ENCODE data around the gene NARF. TPM values are rescaled to one million over a fixed set of nuclear protein-coding genes. Genes with fewer than 3 reads are reported as not detected.

The NARF gene
- total RNA-seq, 2 donors from 2014 or later = 64.0 to 70.8 TPM

- Mint-ChIP-seq H3K27me3 (ENCODE audit: insufficient read depth) (no peaks in the 10 kb centered on the region), H3K9me3 (no peaks in the 10 kb centered on the region), H3K4me1 (no peaks in the 10 kb centered on the region), H3K27ac (no peak overlapping the region), H3K36me3 (ENCODE audit: low read depth) (peaks cover 67% of the 10 kb centered on the region), H3K4me3 (no peak overlapping the region)
- peaks cover 53% of the 10 kb centered on the region for H3K36me3 ChIP-seq (ENCODE audit: control insufficient read depth, insufficient read depth, low read length)
- no peak overlapping the region for H3K9ac ChIP-seq (ENCODE audit: extremely low read depth, low read length, poor library complexity, severe bottlenecking)
- no peaks in the 10 kb centered on the region for H3K9me3 ChIP-seq (ENCODE audit: control insufficient read depth, low read length)
- H3K27ac ChIP-seq (ENCODE audit: low read depth, low read length) = no peak overlapping the region
- no peaks in the 10 kb centered on the region for H3K27me3 ChIP-seq (ENCODE audit: control insufficient read depth, insufficient read depth, low read length, poor library complexity, severe bottlenecking)
- H3K4me3 ChIP-seq (ENCODE audit: low read length) = no peak overlapping the region
- DNase-seq = no peak
- peaks cover 4% of the 10 kb centered on the region for H3K4me1 ChIP-seq (ENCODE audit: control insufficient read depth, insufficient read depth, low read length)
- WGBS, 2 experiments (ENCODE audit: insufficient coverage in 1 of 2, insufficient read length in 1 of 2) = 94 to 97% methylated on average over 11 of the region's 11 CpGs
- TF ChIP-seq, protein P1, sequence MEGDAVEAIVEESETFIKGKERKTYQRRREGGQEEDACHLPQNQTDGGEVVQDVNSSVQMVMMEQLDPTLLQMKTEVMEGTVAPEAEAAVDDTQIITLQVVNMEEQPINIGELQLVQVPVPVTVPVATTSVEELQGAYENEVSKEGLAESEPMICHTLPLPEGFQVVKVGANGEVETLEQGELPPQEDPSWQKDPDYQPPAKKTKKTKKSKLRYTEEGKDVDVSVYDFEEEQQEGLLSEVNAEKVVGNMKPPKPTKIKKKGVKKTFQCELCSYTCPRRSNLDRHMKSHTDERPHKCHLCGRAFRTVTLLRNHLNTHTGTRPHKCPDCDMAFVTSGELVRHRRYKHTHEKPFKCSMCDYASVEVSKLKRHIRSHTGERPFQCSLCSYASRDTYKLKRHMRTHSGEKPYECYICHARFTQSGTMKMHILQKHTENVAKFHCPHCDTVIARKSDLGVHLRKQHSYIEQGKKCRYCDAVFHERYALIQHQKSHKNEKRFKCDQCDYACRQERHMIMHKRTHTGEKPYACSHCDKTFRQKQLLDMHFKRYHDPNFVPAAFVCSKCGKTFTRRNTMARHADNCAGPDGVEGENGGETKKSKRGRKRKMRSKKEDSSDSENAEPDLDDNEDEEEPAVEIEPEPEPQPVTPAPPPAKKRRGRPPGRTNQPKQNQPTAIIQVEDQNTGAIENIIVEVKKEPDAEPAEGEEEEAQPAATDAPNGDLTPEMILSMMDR (conservative IDR thresholded peaks at IDR 0.05) = no peak
Measured at GRCh38 chr17:82464567-82464929, 6.0 kb downstream of the NARF start.

DNA sequence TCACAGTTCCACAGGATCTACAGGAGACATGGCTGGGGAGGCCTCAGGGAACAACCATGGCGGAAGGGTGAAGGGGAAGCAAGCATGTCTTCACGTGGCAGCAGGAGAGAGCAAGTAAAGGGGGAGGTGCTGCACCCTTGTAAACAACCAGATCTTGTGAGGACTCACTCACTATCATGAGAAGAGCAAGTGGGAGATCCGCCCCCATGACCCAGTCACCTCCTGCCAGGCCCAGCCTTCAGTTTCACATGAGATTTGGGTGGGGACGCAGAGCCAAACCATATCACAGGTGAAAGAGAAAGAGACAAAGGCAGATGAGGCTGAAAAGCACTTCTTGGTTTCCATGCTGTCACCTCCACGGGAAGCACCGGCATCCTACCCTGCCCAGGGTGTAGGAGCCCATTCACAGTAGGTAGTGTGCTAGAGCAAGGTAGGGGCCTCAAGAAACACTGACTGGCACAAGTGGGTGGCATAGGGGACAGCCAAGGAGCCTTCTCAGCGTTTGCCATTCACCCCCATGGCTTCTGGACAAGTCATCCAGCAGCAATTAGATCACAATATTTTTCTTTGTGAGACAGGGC is 6.6 kb downstream of the NARF start:
- peaks cover 68% of the 10 kb centered on the region for H3K36me3 Mint-ChIP-seq (ENCODE audit: low read depth)
- no peak overlapping the region for H3K27ac Mint-ChIP-seq
- no peak for DNase-seq
- H3K4me1 Mint-ChIP-seq = no peaks in the 10 kb centered on the region
- no peak overlapping the region for H3K4me3 Mint-ChIP-seq
- Histone ChIP-seq H3K27me3 (ENCODE audit: control insufficient read depth, insufficient read depth, low read length, poor library complexity, severe bottlenecking) (no peaks in the 10 kb centered on the region), H3K27ac (ENCODE audit: low read depth, low read length) (no peak overlapping the region), H3K9ac (ENCODE audit: extremely low read depth, low read length, poor library complexity, severe bottlenecking) (no peak overlapping the region), H3K36me3 (ENCODE audit: control insufficient read depth, insufficient read depth, low read length) (peaks cover 58% of the 10 kb centered on the region), H3K9me3 (ENCODE audit: control insufficient read depth, low read length) (no peaks in the 10 kb centered on the region), H3K4me1 (ENCODE audit: control insufficient read depth, insufficient read depth, low read length) (peaks cover 4% of the 10 kb centered on the region), H3K4me3 (ENCODE audit: low read length) (no peak overlapping the region)
- WGBS, 2 experiments (ENCODE audit: insufficient coverage in 1 of 2, insufficient read length in 1 of 2) = 78 to 84% methylated on average over 6 to 7 of the region's 7 CpGs
- TF ChIP-seq, protein P1 (conservative IDR thresholded peaks at IDR 0.05) = no peak
- no peaks in the 10 kb centered on the region for H3K9me3 Mint-ChIP-seq
- no peaks in the 10 kb centered on the region for H3K27me3 Mint-ChIP-seq (ENCODE audit: insufficient read depth)

GRCh38 chr17:82468692-82469091 is 10.2 kb downstream of the NARF start:
- Mint-ChIP-seq H3K27me3 (ENCODE audit: insufficient read depth) (no peaks in the 10 kb centered on the region), H3K27ac (no peak overlapping the region), H3K9me3 (no peaks in the 10 kb centered on the region), H3K4me1 (no peaks in the 10 kb centered on the region), H3K36me3 (ENCODE audit: low read depth) (peaks cover 57% of the 10 kb centered on the region), H3K4me3 (no peak overlapping the region)
- Histone ChIP-seq H3K9ac (ENCODE audit: extremely low read depth, low read length, poor library complexity, severe bottlenecking) (no peak overlapping the region), H3K4me3 (ENCODE audit: low read length) (no peak overlapping the region), H3K4me1 (ENCODE audit: control insufficient read depth, insufficient read depth, low read length) (no peaks in the 10 kb centered on the region), H3K9me3 (ENCODE audit: control insufficient read depth, low read length) (no peaks in the 10 kb centered on the region), H3K27me3 (ENCODE audit: control insufficient read depth, insufficient read depth, low read length, poor library complexity, severe bottlenecking) (no peaks in the 10 kb centered on the region), H3K27ac (ENCODE audit: low read depth, low read length) (no peak overlapping the region), H3K36me3 (ENCODE audit: control insufficient read depth, insufficient read depth, low read length) (peaks cover 47% of the 10 kb centered on the region)
- TF ChIP-seq, protein P1 (conservative IDR thresholded peaks at IDR 0.05) = no peak
- no peak for DNase-seq
- 93 to 94% methylated on average over 7 of the region's 7 CpGs for WGBS, 2 experiments (ENCODE audit: insufficient coverage in 1 of 2, insufficient read length in 1 of 2)
